ENCODE measurements around the gene NUAK2. TPM values are rescaled to one million over a fixed set of nuclear protein-coding genes. Genes with fewer than 3 reads are reported as not detected.
A peak's percentile ranks its signal among the peaks of the same experiment; 100 is the strongest.

Gene NUAK2
- total RNA-seq, 4 donors from 2014 or later: 15.8 to 32.0 (median 21.4) TPM

DNA sequence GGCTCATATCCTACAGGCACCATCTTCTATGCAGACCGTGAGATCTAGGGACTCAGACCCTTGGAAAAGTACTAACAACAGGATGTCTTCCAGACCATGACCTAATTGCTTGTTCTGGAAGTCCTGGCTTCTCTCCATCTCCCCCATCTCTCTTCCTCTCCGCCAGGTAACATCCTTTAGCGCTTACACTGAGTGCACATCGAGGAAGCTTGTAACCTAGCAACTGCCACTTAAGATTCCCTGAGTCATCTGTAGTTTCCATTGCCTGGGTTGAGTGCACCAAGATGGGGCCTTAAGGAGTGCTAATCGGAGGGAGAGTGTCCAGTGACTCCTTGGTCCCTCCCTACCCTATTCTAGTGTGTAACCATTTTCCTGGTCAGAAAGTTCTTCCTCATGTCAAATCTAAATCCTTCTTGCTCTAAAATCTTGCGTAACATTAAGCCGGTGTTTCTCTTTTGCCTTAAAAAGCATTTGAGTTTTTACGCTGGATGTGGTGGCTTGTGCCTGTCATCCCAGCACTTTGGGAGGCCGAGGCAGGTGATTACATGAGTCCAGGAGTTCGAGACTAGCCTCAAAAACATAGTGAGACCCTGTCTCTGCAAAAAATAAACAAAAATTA lies 25.5 kb upstream of the NUAK2 start:
- peaks cover 11 to 47% (median 13%) of the 10 kb centered on the region in 3 donors for H3K4me1 ChIP-seq
- intact Hi-C loops (cut with DNase I): no loop called here
- no peak for TF ChIP-seq POLR2A (IDR thresholded peaks at IDR 0.05)
- TF ChIP-seq, protein P1, sequence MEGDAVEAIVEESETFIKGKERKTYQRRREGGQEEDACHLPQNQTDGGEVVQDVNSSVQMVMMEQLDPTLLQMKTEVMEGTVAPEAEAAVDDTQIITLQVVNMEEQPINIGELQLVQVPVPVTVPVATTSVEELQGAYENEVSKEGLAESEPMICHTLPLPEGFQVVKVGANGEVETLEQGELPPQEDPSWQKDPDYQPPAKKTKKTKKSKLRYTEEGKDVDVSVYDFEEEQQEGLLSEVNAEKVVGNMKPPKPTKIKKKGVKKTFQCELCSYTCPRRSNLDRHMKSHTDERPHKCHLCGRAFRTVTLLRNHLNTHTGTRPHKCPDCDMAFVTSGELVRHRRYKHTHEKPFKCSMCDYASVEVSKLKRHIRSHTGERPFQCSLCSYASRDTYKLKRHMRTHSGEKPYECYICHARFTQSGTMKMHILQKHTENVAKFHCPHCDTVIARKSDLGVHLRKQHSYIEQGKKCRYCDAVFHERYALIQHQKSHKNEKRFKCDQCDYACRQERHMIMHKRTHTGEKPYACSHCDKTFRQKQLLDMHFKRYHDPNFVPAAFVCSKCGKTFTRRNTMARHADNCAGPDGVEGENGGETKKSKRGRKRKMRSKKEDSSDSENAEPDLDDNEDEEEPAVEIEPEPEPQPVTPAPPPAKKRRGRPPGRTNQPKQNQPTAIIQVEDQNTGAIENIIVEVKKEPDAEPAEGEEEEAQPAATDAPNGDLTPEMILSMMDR (IDR thresholded peaks at IDR 0.05): no peak
- no peak overlapping the region for H3K4me3 ChIP-seq
- no peak for DNase-seq
- WGBS, 2 donors: 73 to 80% methylated on average over 10 of the region's 10 CpGs
- no peaks in the 10 kb centered on the region for H3K36me3 ChIP-seq
- no peak overlapping the region for H3K27ac ChIP-seq
- H3K27me3 ChIP-seq: peaks cover 17 to 78% (median 20%) of the 10 kb centered on the region in 4 donors
- H3K9me3 ChIP-seq: no peaks in the 10 kb centered on the region

DNA sequence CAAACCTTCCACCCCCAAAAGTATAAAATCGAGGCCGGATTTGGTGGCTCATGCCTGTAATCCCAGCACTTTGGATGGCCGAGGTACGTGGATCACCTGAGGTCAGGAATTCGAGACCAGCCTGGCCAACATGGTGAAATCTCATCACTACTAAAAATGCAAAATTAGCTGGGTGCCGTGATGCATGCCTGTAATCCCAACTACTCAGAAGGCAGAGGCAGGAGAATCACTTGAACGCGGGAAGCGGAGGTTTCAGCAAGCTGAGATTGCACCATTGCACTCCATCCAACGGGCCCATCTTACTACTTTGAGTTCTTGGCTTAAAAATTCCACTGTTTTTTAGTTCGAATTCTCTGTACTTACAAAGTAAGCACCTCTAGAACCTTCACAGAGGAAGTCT lies 24.2 kb upstream of the NUAK2 start:
- 84 to 86% methylated on average over 11 of the region's 11 CpGs for WGBS, 2 donors
- Histone ChIP-seq H3K4me1 (peaks cover 11 to 50% (median 13%) of the 10 kb centered on the region in 3 donors), H3K27me3 (peaks cover 17 to 79% (median 20%) of the 10 kb centered on the region in 4 donors), H3K27ac (no peak overlapping the region), H3K9me3 (no peaks in the 10 kb centered on the region), H3K4me3 (no peak overlapping the region), H3K36me3 (no peaks in the 10 kb centered on the region)
- intact Hi-C loops (cut with DNase I): no loop called here
- no peak for DNase-seq
- no peak for TF ChIP-seq POLR2A (IDR thresholded peaks at IDR 0.05)
- TF ChIP-seq, protein P1 (IDR thresholded peaks at IDR 0.05): no peak

DNA sequence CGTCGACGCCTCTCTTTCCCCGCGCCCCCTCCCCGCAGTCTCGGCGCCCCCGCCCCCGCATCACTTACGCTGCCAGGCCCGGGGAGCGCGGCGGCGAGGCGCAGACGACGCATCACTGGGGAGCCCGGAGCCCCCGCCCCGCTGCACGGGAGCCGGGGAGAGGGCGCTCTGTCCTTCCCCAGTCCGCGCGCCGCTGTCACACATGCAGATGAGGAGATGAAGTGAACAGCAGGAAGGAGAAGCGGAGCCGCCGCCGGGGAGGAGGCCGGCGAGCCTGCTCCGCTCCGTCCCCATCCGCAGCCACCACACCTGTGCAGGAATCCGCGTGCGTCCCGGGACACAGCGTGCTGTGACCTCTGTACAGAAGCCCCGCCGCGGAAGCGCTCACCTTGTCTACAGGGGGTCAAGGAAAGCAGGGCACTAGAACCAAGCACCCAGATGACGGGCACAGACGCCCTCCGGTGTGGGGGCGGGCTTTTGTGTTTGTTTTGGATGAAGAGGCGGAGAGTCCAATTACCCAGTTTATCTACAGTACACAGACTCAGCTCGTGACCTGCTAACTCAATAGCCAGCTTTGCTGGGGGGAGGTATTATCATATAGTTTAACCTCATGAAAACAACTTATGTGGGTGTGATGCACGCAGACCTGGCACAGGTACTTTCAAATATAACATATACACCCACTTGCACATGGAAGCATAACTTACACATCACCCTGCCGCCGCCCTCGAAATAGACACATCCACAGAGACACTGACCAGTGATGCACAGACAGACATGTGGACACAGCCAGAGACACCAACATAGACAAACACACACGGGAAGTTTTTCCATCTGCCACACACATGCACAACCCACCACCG lies 22.8 kb upstream of the NUAK2 start:
- 42 to 46% methylated on average over 4 to 7 of the region's 59 CpGs for WGBS, 2 donors
- no peak for DNase-seq
- H3K4me1 ChIP-seq: peaks cover 11 to 37% (median 13%) of the 10 kb centered on the region in 3 donors
- no peaks in the 10 kb centered on the region for H3K36me3 ChIP-seq
- no peak for TF ChIP-seq POLR2A (IDR thresholded peaks at IDR 0.05)
- TF ChIP-seq, protein P1 (IDR thresholded peaks at IDR 0.05): no peak
- intact Hi-C loops (cut with DNase I): no loop called here
- no peaks in the 10 kb centered on the region for H3K9me3 ChIP-seq
- H3K4me3 ChIP-seq: peak overlapping the region; percentile 15 to 64 (median 32)
- H3K27ac ChIP-seq: no peak overlapping the region
- peaks cover 17 to 71% (median 20%) of the 10 kb centered on the region in 4 donors for H3K27me3 ChIP-seq

DNA sequence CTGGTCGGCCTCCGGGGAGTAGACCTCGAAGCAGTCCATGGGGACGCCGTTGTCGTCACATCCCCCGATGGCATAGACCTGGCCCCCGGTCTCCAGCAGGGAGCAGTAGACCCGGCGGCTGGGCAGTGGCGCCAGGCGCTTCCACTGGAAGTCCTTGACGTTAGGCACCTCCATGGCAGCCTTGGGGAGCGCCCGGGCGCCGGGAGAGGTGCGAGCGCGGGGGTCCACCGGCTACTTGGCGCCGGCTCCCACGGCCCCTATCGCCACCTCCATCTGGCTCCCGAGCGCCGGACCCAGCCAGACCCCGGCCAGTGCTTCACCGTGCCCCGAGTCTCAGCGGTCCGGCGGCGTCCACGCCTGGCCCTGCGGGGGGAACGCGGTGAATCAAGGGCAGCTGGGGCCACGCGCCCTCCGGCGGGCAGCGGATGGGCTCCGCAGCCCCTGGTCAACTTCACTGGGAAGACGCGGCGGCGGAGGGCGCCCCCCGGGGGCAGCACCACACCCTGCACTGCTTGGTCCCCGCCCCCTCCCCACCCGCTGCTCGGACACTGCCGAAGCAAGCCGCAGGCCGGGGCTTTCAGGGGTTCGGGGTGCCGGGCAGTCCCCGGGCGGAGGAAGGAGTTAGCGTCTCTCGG lies 22.0 kb upstream of the NUAK2 start:
- H3K27ac ChIP-seq: no peak overlapping the region
- TF ChIP-seq POLR2A (IDR thresholded peaks at IDR 0.05): no peak
- TF ChIP-seq, protein P1 (IDR thresholded peaks at IDR 0.05): peak in 2 of 6 experiments; percentile 7 to 8
- WGBS, 2 donors: no CpG with 5 or more reads among the region's 63 CpGs
- intact Hi-C loops (cut with DNase I): no loop called here
- H3K27me3 ChIP-seq: peaks cover 17 to 70% (median 20%) of the 10 kb centered on the region in 4 donors
- no peaks in the 10 kb centered on the region for H3K9me3 ChIP-seq
- H3K4me1 ChIP-seq: peaks cover 11 to 30% (median 13%) of the 10 kb centered on the region in 3 donors
- H3K36me3 ChIP-seq: no peaks in the 10 kb centered on the region
- DNase-seq: no peak
- H3K4me3 ChIP-seq: peak overlapping the region; percentile 15 to 64 (median 32)
